NCI-H128 (cell line): ENCODE results near the gene PRRC2A.
"Not testable (repeated sequence)": the region's sequence is repeated elsewhere in the genome, so short reads cannot be mapped to it uniquely, and the experiment has no call there.

Source experiments
- DNase-seq: peaks from one replicate; lab custom pipeline; 2025; ENCODE audit not compliant: unreplicated experiment; lab: John Stamatoyannopoulos, UW

The PRRC2A gene

GRCh38 chr6:31585491-31585890, 35.0 kb upstream of the PRRC2A start:
- DNase-seq = no peak

- no peak for DNase-seq
Measured at GRCh38 chr6:31586008-31586407, 34.5 kb upstream of the PRRC2A start, which contains the start of gene LST1. LST1 (plus strand) TSS chr6:31586277; CDS start chr6:31587300, 1,023 bp downstream.

DNA sequence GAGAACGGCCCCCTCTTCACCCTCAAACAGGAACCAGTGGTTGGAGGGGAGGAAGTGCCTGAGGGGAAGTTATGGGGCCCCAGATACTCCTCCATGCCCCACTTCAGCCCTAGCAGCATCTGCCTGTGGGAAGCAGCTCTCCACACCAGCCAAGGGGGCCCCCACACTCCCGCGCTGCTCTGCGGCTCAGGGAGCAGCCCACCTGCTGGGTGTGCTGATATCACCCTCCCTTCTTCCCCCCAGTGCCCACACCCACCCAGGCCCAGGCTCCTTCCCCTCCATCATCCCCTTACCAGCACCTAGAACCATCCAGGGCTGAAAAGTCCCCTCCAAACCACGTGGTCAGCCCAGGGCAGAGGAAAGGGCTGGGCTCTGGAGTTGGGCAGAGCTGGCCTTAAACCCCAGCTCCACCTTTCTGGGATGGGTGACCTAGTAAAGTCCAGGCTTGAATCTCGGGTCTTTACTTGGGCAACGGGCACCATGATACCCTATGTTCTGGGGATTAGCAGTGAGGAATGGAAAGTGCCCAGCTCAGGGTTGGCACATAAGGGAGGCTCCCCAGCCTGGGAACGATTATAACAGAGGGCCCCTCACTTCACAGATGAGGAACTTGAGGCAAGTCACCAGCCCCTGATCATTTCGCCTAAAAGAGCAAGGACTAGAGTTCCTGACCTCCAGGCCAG, 33.8 kb upstream of the PRRC2A start:
- DNase-seq = no peak

- no peak for DNase-seq
Measured at GRCh38 chr6:31587791-31588777, 32.4 kb upstream of the PRRC2A start.

DNA sequence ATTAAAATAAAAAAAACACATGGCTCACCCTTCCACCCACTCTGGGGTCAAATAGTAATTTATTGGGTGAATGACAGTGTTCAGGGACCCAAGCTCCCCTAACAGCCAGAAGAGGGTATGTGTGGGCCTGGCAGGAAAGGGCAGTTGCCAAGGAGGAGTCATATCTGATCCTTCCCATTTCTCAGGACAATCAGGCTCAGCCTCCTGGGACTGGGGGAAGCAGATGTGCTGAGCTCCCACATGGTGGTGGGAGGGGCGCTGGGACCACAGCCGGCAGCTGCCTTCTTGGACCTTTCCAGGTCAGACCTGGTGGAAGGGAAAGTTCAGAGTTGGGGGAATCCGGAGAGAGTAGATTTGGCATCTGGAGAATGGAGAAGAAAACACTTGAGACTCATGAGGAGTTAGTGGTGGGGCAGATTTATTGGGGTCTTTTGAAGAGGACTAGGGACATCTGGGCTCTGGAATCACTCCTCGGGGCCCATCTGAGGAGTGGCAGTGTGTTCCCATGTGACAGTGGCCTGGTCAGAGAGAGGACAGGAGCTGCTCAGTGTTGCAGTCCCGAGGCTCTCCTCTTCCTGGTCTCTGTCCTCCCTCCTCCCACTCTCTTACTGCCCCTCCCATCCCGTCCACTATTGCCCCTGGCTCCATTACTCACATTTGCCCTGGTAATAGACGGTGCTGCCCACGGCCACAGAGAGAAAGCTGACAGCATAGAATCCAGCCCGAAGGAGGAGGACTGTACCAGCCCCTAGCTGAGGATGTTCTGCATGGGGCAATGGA, 31.5 kb upstream of the PRRC2A start:
- no peak for DNase-seq

DNA sequence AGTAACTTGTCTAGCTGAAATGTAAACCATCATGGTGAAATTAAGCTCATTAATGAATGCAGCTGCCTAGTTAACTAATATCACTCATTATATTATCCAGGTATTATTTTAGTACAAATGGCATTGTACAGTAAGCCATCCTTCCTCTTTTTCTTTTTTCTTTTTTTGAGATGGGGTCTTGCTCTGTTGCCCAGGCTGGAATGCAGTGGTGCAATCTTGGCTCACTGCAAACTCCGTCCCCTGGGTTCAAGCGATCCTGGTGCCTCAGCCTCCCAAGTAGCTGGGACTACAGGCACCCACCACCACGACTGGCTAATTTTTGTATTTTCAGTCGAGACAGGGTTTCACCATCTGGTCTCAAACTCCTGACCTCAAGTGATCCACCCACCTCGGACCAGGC, 29.8 kb upstream of the PRRC2A start:
- DNase-seq = not testable (repeated sequence)

DNA sequence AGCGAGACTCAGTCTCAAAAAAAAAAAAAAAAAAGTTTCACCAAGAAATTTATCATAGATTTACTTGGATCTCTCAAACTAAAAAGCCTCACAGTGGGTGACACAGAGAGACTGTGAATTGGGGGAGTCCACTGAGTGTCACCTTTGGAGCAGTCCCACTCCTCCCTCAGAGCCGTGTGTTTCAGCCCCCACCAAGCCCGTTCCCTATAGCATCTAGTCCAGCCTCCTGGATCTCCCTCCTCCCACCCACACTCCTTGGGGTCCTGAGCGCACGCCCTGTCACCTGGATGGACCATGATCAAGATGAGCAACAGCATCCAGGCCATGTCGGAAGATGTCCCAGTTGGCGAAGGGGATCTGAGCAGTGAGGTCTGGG, 28.1 kb upstream of the PRRC2A start:
- no peak for DNase-seq

GRCh38 chr6:31597006-31597405, 23.5 kb upstream of the PRRC2A start:
- DNase-seq = no peak

- DNase-seq = no peak
Measured at GRCh38 chr6:31607317-31607716, 13.2 kb upstream of the PRRC2A start.

- no peak for DNase-seq
Measured at GRCh38 chr6:31609519-31610406, 10.8 kb upstream of the PRRC2A start.

- DNase-seq = no peak
Measured at GRCh38 chr6:31610968-31611367, 9.5 kb upstream of the PRRC2A start.

DNA sequence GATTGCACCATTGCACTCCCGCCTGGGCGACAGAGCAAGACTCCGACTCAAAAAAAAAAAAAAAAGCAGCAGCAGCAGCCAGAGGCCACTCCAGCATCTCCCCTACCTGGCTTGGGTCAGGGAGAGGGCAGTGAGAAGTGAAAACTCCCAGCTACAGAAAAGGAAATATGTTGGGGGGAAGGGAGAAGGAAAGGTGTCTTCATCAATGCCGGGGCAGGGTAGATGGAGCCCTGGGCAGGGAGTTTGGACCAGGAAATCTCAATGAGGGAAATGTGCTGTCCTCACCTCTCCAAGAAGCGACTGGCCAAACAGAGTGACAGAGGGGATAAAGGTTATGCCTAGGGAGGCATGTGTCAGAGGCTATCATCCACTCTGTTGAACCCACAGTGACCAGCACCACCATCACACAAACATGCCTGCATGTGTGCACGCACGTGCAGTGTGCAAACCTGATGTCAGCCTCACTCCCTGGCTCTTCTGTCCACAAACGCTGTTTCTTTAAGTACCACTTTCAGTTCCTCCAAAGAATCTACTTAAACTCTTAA, 6.4 kb upstream of the PRRC2A start:
- no peak for DNase-seq

- no peak for DNase-seq
Measured at GRCh38 chr6:31614684-31615578, 5.6 kb upstream of the PRRC2A start, which contains the start of gene AIF1. AIF1 (plus strand) TSS chr6:31615234; CDS start chr6:31615330, 96 bp downstream.

GRCh38 chr6:31615748-31616147, 4.8 kb upstream of the PRRC2A start:
- no peak for DNase-seq

DNA sequence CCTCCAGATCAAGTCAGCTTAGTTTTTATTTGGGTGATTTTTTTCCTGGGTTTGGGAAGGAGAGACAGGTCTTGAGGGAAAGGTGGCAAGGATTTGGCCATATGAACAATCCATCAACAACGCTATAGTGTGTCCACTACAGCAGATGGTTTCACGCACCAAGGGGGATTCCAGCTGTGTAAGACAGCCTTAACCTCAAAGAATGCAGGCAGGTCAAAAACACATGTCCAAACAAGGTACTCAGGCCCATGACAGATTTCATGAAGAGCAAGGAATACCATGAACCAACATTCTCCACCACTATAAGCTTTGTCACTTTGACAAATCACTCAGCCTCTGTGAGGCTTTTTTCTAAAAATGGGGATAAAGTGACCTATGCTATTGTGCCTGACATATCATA, 3.5 kb upstream of the PRRC2A start:
- no peak for DNase-seq

GRCh38 chr6:31619805-31620585, 520 bp upstream of the PRRC2A start:
- DNase-seq = peak; percentile 100

- DNase-seq = no peak
Measured at GRCh38 chr6:31621320-31621939, 915 bp downstream of the PRRC2A start.

GRCh38 chr6:31621991-31622390, 1.5 kb downstream of the PRRC2A start:
- DNase-seq = no peak
